Panc1 (cell line): ENCODE results near the gene B4GALT2. TPM values are rescaled to one million over a fixed set of nuclear protein-coding genes. Genes with fewer than 3 reads are reported as not detected.

Source experiments
- ATAC-seq: fragments of 200-7000 bp; cut with Tn5 transposase; 2 replicates; pipeline ENCODE4 v1.9.1; 2020; ENCODE audit warnings: mild to moderate bottlenecking, moderate library complexity
- BruUV-seq: library from RNA; stranded (reverse); fragments of 400-500 nt; replicated peaks from 2 replicates; lab custom pipeline; 2021; lab: Mats Ljungman, UMichigan
- CTCF ChIA-PET: fragments of 300-600 bp; sonication (Branson Sonifier 250); formaldehyde crosslinking; loops from one replicate; lab custom pipeline; 2022; ENCODE audit warnings: antibody characterized with exemption; lab: Charles Lee
- POLR2A ChIA-PET: fragments of 300-600 bp; sonication (Branson Sonifier 250); formaldehyde crosslinking; loops from one replicate; lab custom pipeline; 2022; ENCODE audit warnings: antibody characterized with exemption; lab: Charles Lee
- DNase-seq: peaks from one replicate; pipeline ENCODE4 v3.0.0-alpha.2; 2010; ENCODE audit warnings: low read depth, low spot score
- H3K27ac ChIP-seq: 2 replicates; pipeline ENCODE4 v1.5.1; 2011; ENCODE audit warnings: mild to moderate bottlenecking, low read length, inconsistent platforms
- H3K27me3 ChIP-seq: fragments of 200-500 bp; sonication (Bioruptor generic); 2 replicates; pipeline ENCODE4 v1.6.0; 2014; ENCODE audit warnings: low read length, inconsistent platforms; ENCODE audit not compliant: control insufficient read depth, insufficient read depth
- H3K36me3 ChIP-seq: fragments of 200-500 bp; sonication (Bioruptor generic); 2 replicates; pipeline ENCODE4 v1.5.1; 2014; ENCODE audit warnings: inconsistent platforms, mild to moderate bottlenecking, low read length, moderate library complexity; ENCODE audit not compliant: control insufficient read depth, insufficient read depth
- H3K4me1 ChIP-seq: 2 replicates; pipeline ENCODE4 v1.5.1; 2011; ENCODE audit warnings: inconsistent platforms, mild to moderate bottlenecking, low read length, moderate library complexity; ENCODE audit not compliant: control insufficient read depth, insufficient read depth
- H3K4me3 ChIP-seq, 2 experiments: 2 replicates each; pipeline ENCODE4 v1.5.1; 2011 to 2012; ENCODE audit warnings: low read depth in 2 of 2, low read length in 2 of 2, mild to moderate bottlenecking in 2 of 2, inconsistent platforms in 1 of 2, moderate library complexity in 1 of 2
- H3K9me3 ChIP-seq: fragments of 200-500 bp; sonication (Bioruptor generic); 2 replicates; pipeline ENCODE4 v1.5.1; 2014; ENCODE audit warnings: low read depth, mild to moderate bottlenecking, inconsistent platforms, low read length, moderate library complexity; ENCODE audit not compliant: control insufficient read depth, insufficient read depth
- POLR2AphosphoS5 ChIP-seq: IDR thresholded peaks from 2 replicates; pipeline ENCODE4 v1.6.1; 2012; ENCODE audit warnings: mild to moderate bottlenecking, low read depth, low read length, moderate library complexity
- SIN3A ChIP-seq: IDR thresholded peaks from 2 replicates; pipeline ENCODE4 v1.6.1; 2012; ENCODE audit warnings: low read depth, mild to moderate bottlenecking, low read length, moderate library complexity, borderline replicate concordance; ENCODE audit not compliant: insufficient read depth
- TCF7L2 ChIP-seq: IDR thresholded peaks from 2 replicates; pipeline ENCODE4 v1.6.1; 2011; ENCODE audit warnings: mild to moderate bottlenecking, low read depth, low read length, inconsistent platforms
- in situ Hi-C: cut with HindIII; loops from 2 replicates; pipeline ENCODE4 v1.10.0; 2016; ENCODE audit warnings: low sequenced_read_pairs, low pct_unique_long_range_greater_than_20kb
- intact Hi-C: fragments of 100-400 bp; cut with micrococcal nuclease; formaldehyde crosslinking; loops from one replicate; pipeline ENCODE4 v1.10.0; 2022; ENCODE audit not compliant: unreplicated experiment
- total RNA-seq: library from RNA; stranded (reverse); gene quantifications from one replicate; pipeline ENCODE4 v1.2.1, GENCODE V29; 2021; ENCODE audit not compliant: unreplicated experiment
- TF ChIP-seq, protein P1 (sequence below), 2 experiments: IDR thresholded peaks; 2 replicates each; pipeline ENCODE4 v1.6.1; 2011 to 2012; ENCODE audit warnings: low read depth in 2 of 2, control low read depth in 1 of 2, low read length in 1 of 2, mild to moderate bottlenecking in 1 of 2, moderate library complexity in 1 of 2; ENCODE audit not compliant: insufficient read depth in 1 of 2
- TF ChIP-seq, protein P2 (sequence below): fragments of 450-650 bp; IDR thresholded peaks from 2 replicates; pipeline ENCODE4 v1.5.1; 2017; ENCODE audit warnings: mild to moderate bottlenecking

Gene B4GALT2
- total RNA-seq, 1 experiment from 2014 or later = 90.1 TPM

DNA sequence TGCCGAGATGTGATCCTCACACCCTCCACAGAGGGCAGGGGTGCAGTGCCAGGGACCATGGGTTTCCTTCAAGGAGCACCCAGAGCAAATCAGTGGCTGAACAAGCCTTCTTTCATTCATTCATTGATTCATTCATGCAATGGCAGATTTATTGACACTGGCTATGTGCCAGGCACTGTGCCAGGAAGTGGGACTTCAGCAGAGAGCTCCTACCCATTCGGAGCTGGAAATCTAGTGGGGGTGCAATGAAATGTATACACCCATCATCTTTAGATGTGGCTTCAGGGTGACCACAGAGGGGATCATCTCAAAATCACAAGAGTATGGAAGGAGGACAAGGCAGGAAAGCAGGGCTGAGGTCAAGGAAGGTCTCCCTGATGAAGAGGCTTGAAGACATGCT is 33.4 kb downstream of the B4GALT2 start:
- Histone ChIP-seq H3K4me3 (no peak overlapping the region), H3K4me1 (no peaks in the 10 kb centered on the region), H3K9me3 (no peaks in the 10 kb centered on the region), H3K27ac (no peak overlapping the region), H3K36me3 (no peaks in the 10 kb centered on the region), H3K27me3 (no peaks in the 10 kb centered on the region)
- DNase-seq = no peak
- POLR2A ChIA-PET = no interaction called here
- in situ Hi-C loops = no loop called here
- no TSS peak for BruUV-seq
- ATAC-seq = no peak
- CTCF ChIA-PET = no interaction called here
- TF ChIP-seq, protein P1, sequence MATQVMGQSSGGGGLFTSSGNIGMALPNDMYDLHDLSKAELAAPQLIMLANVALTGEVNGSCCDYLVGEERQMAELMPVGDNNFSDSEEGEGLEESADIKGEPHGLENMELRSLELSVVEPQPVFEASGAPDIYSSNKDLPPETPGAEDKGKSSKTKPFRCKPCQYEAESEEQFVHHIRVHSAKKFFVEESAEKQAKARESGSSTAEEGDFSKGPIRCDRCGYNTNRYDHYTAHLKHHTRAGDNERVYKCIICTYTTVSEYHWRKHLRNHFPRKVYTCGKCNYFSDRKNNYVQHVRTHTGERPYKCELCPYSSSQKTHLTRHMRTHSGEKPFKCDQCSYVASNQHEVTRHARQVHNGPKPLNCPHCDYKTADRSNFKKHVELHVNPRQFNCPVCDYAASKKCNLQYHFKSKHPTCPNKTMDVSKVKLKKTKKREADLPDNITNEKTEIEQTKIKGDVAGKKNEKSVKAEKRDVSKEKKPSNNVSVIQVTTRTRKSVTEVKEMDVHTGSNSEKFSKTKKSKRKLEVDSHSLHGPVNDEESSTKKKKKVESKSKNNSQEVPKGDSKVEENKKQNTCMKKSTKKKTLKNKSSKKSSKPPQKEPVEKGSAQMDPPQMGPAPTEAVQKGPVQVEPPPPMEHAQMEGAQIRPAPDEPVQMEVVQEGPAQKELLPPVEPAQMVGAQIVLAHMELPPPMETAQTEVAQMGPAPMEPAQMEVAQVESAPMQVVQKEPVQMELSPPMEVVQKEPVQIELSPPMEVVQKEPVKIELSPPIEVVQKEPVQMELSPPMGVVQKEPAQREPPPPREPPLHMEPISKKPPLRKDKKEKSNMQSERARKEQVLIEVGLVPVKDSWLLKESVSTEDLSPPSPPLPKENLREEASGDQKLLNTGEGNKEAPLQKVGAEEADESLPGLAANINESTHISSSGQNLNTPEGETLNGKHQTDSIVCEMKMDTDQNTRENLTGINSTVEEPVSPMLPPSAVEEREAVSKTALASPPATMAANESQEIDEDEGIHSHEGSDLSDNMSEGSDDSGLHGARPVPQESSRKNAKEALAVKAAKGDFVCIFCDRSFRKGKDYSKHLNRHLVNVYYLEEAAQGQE (IDR thresholded peaks at IDR 0.05; ENCODE audit: insufficient read depth in 1 of 2, low read depth in 2 of 2, low read length in 1 of 2) = no peak
- TF ChIP-seq, protein P2, sequence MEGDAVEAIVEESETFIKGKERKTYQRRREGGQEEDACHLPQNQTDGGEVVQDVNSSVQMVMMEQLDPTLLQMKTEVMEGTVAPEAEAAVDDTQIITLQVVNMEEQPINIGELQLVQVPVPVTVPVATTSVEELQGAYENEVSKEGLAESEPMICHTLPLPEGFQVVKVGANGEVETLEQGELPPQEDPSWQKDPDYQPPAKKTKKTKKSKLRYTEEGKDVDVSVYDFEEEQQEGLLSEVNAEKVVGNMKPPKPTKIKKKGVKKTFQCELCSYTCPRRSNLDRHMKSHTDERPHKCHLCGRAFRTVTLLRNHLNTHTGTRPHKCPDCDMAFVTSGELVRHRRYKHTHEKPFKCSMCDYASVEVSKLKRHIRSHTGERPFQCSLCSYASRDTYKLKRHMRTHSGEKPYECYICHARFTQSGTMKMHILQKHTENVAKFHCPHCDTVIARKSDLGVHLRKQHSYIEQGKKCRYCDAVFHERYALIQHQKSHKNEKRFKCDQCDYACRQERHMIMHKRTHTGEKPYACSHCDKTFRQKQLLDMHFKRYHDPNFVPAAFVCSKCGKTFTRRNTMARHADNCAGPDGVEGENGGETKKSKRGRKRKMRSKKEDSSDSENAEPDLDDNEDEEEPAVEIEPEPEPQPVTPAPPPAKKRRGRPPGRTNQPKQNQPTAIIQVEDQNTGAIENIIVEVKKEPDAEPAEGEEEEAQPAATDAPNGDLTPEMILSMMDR = no peak
- TF ChIP-seq SIN3A = no peak
- intact Hi-C loops = no loop called here

DNA sequence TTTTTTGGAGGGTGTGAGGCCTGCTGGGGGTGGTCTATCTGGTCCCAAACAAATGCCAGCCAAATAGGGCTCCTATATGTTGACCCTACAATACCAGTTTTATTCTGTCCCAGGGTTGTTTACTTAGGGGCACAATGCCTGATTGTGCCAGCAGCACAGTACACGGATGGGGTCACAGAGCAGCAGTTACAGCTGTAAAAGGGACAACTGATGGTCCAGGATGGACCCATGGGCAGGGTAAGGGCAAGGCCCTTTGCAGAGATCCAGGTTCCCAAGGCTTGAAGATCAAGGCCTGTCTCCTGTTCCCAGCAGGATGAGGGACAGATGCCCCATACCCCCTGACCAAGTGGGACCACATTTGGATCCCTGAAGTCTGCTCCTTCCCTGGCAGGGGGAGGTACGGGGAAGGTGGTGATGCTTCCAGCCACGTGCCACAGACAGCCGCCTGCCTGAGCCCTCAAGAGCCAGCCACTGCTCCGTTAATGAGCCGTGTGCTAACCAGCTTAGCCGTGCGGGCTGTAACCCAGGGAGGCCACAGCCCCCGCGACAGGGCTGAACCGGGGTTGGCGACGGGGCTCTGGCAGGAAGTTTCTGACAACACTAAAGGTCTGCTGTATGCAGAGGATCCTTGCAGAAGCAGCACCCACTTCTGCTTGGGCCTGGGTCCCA is 34.1 kb downstream of the B4GALT2 start:
- no peak for TF ChIP-seq POLR2AphosphoS5
- no peak for TF ChIP-seq SIN3A
- TF ChIP-seq, protein P1 (IDR thresholded peaks at IDR 0.05; ENCODE audit: insufficient read depth in 1 of 2, low read depth in 2 of 2, low read length in 1 of 2) = no peak
- no peak for TF ChIP-seq TCF7L2
- TF ChIP-seq, protein P2 = no peak
- Histone ChIP-seq H3K36me3 (no peaks in the 10 kb centered on the region), H3K27ac (no peak overlapping the region), H3K4me3 (no peak overlapping the region), H3K27me3 (no peaks in the 10 kb centered on the region), H3K9me3 (no peaks in the 10 kb centered on the region), H3K4me1 (no peaks in the 10 kb centered on the region)
- CTCF ChIA-PET = interaction anchor here (0.6 to 1.7 kb wide), 2 partner anchors 8 to 17 kb away, joined by 3 to 4 read pairs; no protein-coding TSS in a partner anchor
- ATAC-seq = no peak
- intact Hi-C loops = no loop called here
- in situ Hi-C loops = no loop called here
- no peak for DNase-seq
- POLR2A ChIA-PET = no interaction called here
- no TSS peak for BruUV-seq
